HepG2 (cell line): ENCODE results near the gene PDK1. TPM values are rescaled to one million over a fixed set of nuclear protein-coding genes. Genes with fewer than 3 reads are reported as not detected.

Experiments
- ATAC-seq: fragments of 200-7000 bp; cut with Tn5 transposase; 3 replicates; pipeline ENCODE4 v1.9.1; 2020; ENCODE audit warnings: mild to moderate bottlenecking, moderate library complexity
- BruUV-seq: library from RNA; stranded (reverse); fragments of 400-500 nt; replicated peaks from 2 replicates; lab custom pipeline; 2021; lab: Mats Ljungman, UMichigan
- CTCF ChIA-PET: fragments of 300-600 bp; formaldehyde crosslinking; extraction: SDS; loops from one replicate; lab custom pipeline; 2021; ENCODE audit warnings: low total read pairs, inconsistent platforms, low intra/inter-chr PET ratio; lab: Yijun Ruan, JAX
- POLR2A ChIA-PET: fragments of 350-600 bp; sonication (Branson Sonifier 250); formaldehyde crosslinking; loops from one replicate; lab custom pipeline; 2020; ENCODE audit warnings: antibody characterized with exemption, inconsistent platforms; lab: Yijun Ruan, JAX
- DNase-seq: peaks from one replicate; pipeline ENCODE4 v3.0.0-alpha.2; 2015; ENCODE audit warnings: low spot score
- FAIRE-seq: peaks from 3 replicates; lab custom pipeline; 2011; peaks lifted over from hg19 to GRCh38; lab: Jason Lieb, UNC
- H2AFZ ChIP-seq: one replicate; pipeline ENCODE4 v1.6.1; 2011; ENCODE audit warnings: low read length, inconsistent platforms
- H3K27ac ChIP-seq: fragments of 300-600 bp; 3 replicates; pipeline ENCODE4 v1.8.0; 2011; ENCODE audit warnings: mixed run types, mild to moderate bottlenecking, mixed read lengths, low read length, inconsistent platforms; ENCODE audit not compliant: insufficient read depth; ENCODE audit errors: extremely low read length
- H3K27me3 ChIP-seq, 2 experiments: fragments of 200-600 bp in 1 of 2; 2 replicates in 1 of 2; 3 replicates in 1 of 2; pipeline versions ENCODE4 v1.6.0 to v1.8.0; 2011; ENCODE audit warnings: low read length in 2 of 2, mild to moderate bottlenecking in 2 of 2, moderate library complexity in 2 of 2, inconsistent platforms in 1 of 2; ENCODE audit not compliant: insufficient read depth in 2 of 2, control insufficient read depth in 1 of 2
- H3K36me3 ChIP-seq, 2 experiments: fragments of 200-600 bp in 1 of 2; replicated peaks in 1 of 2; 2 replicates in 1 of 2; 3 replicates in 1 of 2; pipeline versions ENCODE4 v1.5.1 to v1.8.0; 2011; ENCODE audit warnings: low read length in 2 of 2, inconsistent platforms in 1 of 2; ENCODE audit not compliant: insufficient read depth in 2 of 2, control insufficient read depth in 1 of 2
- H3K4me1 ChIP-seq: 2 replicates; pipeline ENCODE4 v1.5.1; 2012; ENCODE audit warnings: low read length, inconsistent platforms; ENCODE audit not compliant: insufficient read depth
- H3K4me2 ChIP-seq: 2 replicates; pipeline ENCODE4 v1.6.0; 2011; ENCODE audit warnings: low read depth, low read length, inconsistent platforms
- H3K4me3 ChIP-seq, 3 experiments: fragments of 200-600 bp in 1 of 3; sonication (generic), shearing (Covaris generic) in 1 of 3; replicated peaks in 1 of 3; 2 replicates each; pipeline ENCODE4 v1.5.1; 2011 to 2016; ENCODE audit warnings: low read length in 3 of 3, inconsistent platforms in 2 of 3, low read depth in 2 of 3, mild to moderate bottlenecking in 2 of 3, control low read depth in 1 of 3, mixed read lengths in 1 of 3; ENCODE audit not compliant: insufficient read depth in 1 of 3
- H3K79me2 ChIP-seq: one replicate; pipeline ENCODE4 v1.6.1; 2011; ENCODE audit warnings: low read length, inconsistent platforms; ENCODE audit not compliant: insufficient read depth
- H3K9ac ChIP-seq: 2 replicates; pipeline ENCODE4 v1.6.0; 2011; ENCODE audit warnings: mild to moderate bottlenecking, low read depth, low read length, inconsistent platforms; ENCODE audit not compliant: insufficient read depth
- H3K9me3 ChIP-seq: 2 replicates; pipeline ENCODE4 v1.5.1; 2012; ENCODE audit warnings: mild to moderate bottlenecking, low read length
- H4K20me1 ChIP-seq: 2 replicates; pipeline ENCODE4 v1.6.0; 2011; ENCODE audit warnings: inconsistent platforms, mild to moderate bottlenecking, low read length, moderate library complexity; ENCODE audit not compliant: insufficient read depth
- CEBPB ChIP-seq: IDR thresholded peaks from 2 replicates; pipeline ENCODE4 v1.6.1; 2011; ENCODE audit warnings: low read depth, low read length, improper control_type of control experiment, borderline replicate concordance
- E2F5 ChIP-seq: sonication (generic); formaldehyde crosslinking; conservative IDR thresholded peaks from 2 replicates; pipeline ENCODE4 v1.4.0; 2020; ENCODE audit warnings: missing genetic modification reagents
- MAF1 ChIP-seq: sonication (generic); formaldehyde crosslinking; IDR thresholded peaks from 2 replicates; pipeline ENCODE4 v1.5.0; 2020; ENCODE audit warnings: missing genetic modification reagents, borderline replicate concordance
- MZF1 ChIP-seq: sonication (generic); formaldehyde crosslinking; IDR thresholded peaks from 2 replicates; pipeline ENCODE4 v1.8.1; 2023; ENCODE audit warnings: mild to moderate bottlenecking, missing genetic modification reagents, borderline replicate concordance
- PAXIP1 ChIP-seq: sonication (generic); formaldehyde crosslinking; conservative IDR thresholded peaks from 2 replicates; pipeline ENCODE4 v1.4.0; 2020; ENCODE audit warnings: mild to moderate bottlenecking, missing genetic modification reagents, moderate library complexity
- POLR2AphosphoS2 ChIP-seq: IDR thresholded peaks from 2 replicates; pipeline ENCODE4 v1.6.1; 2011; ENCODE audit warnings: low read depth, low read length, improper control_type of control experiment
- POLR2AphosphoS5 ChIP-seq: IDR thresholded peaks from 2 replicates; pipeline ENCODE4 v1.6.1; 2012; ENCODE audit warnings: low read depth, low read length
- RBM22 ChIP-seq: fragments of 200-400 bp; formaldehyde crosslinking; optimal IDR thresholded peaks from 2 replicates; pipeline ENCODE3; 2017; ENCODE audit warnings: mild to moderate bottlenecking, low read length, moderate library complexity
- ZNF652 ChIP-seq: IDR thresholded peaks from 2 replicates; pipeline ENCODE4 v1.6.1; 2016; ENCODE audit warnings: low read depth, borderline replicate concordance
- WGBS: methylation state at CpG from one replicate; pipeline ENCODE4 v1.1.6; 2017; ENCODE audit warnings: low lambda C conversion rate; 5-methylcytosine and 5-hydroxymethylcytosine counted together
- in situ Hi-C: cut with HindIII; loops from 2 replicates; pipeline ENCODE4 v1.10.0; 2017; ENCODE audit warnings: low pct_unique_long_range_greater_than_20kb; ENCODE audit not compliant: extremely low pct_ligation_motif_present
- intact Hi-C: fragments of 100-400 bp; cut with micrococcal nuclease; formaldehyde crosslinking; loops from one replicate; pipeline ENCODE4 v1.10.0; 2022; ENCODE audit not compliant: unreplicated experiment
- polyA plus RNA-seq, 8 experiments: library from polyadenylated mRNA; depleted of rRNA in 3 of 8; stranded (reverse) in 7 of 8; unstranded in 1 of 8; fragments of >200 nt; fragmentation: Illumina TruSeq in 4 of 8; extraction: Trizol in 4 of 8; gene quantifications; 2 replicates each; pipeline versions ENCODE4 v1.2.1 to v1.2.3, GENCODE V29; 2011 to 2016; ENCODE audit warnings: low read depth in 4 of 8, missing spikeins in 1 of 8, mixed read lengths in 1 of 8; ENCODE audit not compliant: insufficient read depth in 1 of 8
- total RNA-seq, 5 experiments: library from RNA; depleted of rRNA; stranded (reverse); fragments of >200 nt; fragmentation: Illumina TruSeq; extraction: Trizol; gene quantifications; 2 replicates each; pipeline ENCODE4 v1.2.3, GENCODE V29; 2016; ENCODE audit warnings: low read depth in 1 of 5

The PDK1 gene
- total and polyA plus RNA-seq, 2 of the 13 experiments (the other 11 are each of a cell fraction or from before 2014, with no cell fraction given), result 11.9 to 96.9 TPM

- no TSS peak for BruUV-seq
- no peak for ATAC-seq
Observed at GRCh38 chr2:172606285-172606684, 50.4 kb downstream of the PDK1 start.

GRCh38 chr2:172607379-172607928 lies 51.6 kb downstream of the PDK1 start:
- ChIA-PET POLR2A (no interaction called here), CTCF (no interaction called here)
- Histone ChIP-seq H2AFZ (no peak overlapping the region), H3K27me3 (no peaks in the 10 kb centered on the region), H3K79me2 (no peaks in the 10 kb centered on the region), H4K20me1 (peaks cover 13% of the 10 kb centered on the region; the same call in 1 of the 2 replicates), H3K27ac (no peak overlapping the region), H3K4me1 (no peaks in the 10 kb centered on the region), H3K9me3 (no peaks in the 10 kb centered on the region), H3K4me2 (no peak overlapping the region), H3K4me3 (no peak overlapping the region), H3K36me3 (peaks cover 16 to 58% of the 10 kb centered on the region in 2 experiments), H3K9ac (no peak overlapping the region)
- 96% methylated on average over 3 of the region's 3 CpGs for WGBS
- DNase-seq (no peak), FAIRE-seq (no peak), ATAC-seq (no peak)
- in situ Hi-C loops (no loop called here), intact Hi-C loops (no loop called here)
- no TSS peak for BruUV-seq
- TF ChIP-seq E2F5 (no peak), CEBPB (peak; percentile 32; the same call in 1 of the 2 replicates), ZNF652 (no peak), MAF1 (CRISPR knock-in tag) (no peak), PAXIP1 (CRISPR knock-in tag) (no peak), MZF1 (CRISPR knock-in tag) (0 out of 2 replicates have a peak, but pooled peaks have one; percentile 34), RBM22 (peak; percentile 73)

More at GRCh38 chr2:172606285-172606684, 50.4 kb downstream of the PDK1 start:
- ChIA-PET POLR2A (no interaction called here), CTCF (no interaction called here)
- DNase-seq (no peak), FAIRE-seq (no peak)
- no peak overlapping the region for H3K4me2 ChIP-seq
- H3K36me3 ChIP-seq, result peaks cover 18 to 68% of the 10 kb centered on the region in 2 experiments
- H3K9me3 ChIP-seq, result no peaks in the 10 kb centered on the region
- no peaks in the 10 kb centered on the region for H3K79me2 ChIP-seq
- H3K27ac ChIP-seq, result no peak overlapping the region
- H3K27me3 ChIP-seq, result no peaks in the 10 kb centered on the region
- H3K9ac ChIP-seq, result no peak overlapping the region
- H3K4me3 ChIP-seq, result no peak overlapping the region
- no peaks in the 10 kb centered on the region for H3K4me1 ChIP-seq
- H2AFZ ChIP-seq, result no peak overlapping the region
- 95% methylated on average over 1 of the region's 1 CpG for WGBS
- intact Hi-C loops (no loop called here), in situ Hi-C loops (no loop called here)
- TF ChIP-seq POLR2AphosphoS2 (0 out of 2 replicates have a peak, but pooled peaks have one; percentile 9), MAF1 (CRISPR knock-in tag) (no peak), POLR2AphosphoS5 (0 out of 2 replicates have a peak, but pooled peaks have one; percentile 30)
- H4K20me1 ChIP-seq, result peaks cover 13% of the 10 kb centered on the region; the same call in 1 of the 2 replicates
